GM12801 (cell line): ENCODE data around the gene CFAP91.

Experiments used
- TF ChIP-seq, protein P1 (sequence below): IDR thresholded peaks from one replicate; pipeline ENCODE4 v1.5.1; 2011; ENCODE audit warnings: control low read depth; ENCODE audit not compliant: insufficient read length; ENCODE audit errors: extremely low read depth

The CFAP91 gene

DNA sequence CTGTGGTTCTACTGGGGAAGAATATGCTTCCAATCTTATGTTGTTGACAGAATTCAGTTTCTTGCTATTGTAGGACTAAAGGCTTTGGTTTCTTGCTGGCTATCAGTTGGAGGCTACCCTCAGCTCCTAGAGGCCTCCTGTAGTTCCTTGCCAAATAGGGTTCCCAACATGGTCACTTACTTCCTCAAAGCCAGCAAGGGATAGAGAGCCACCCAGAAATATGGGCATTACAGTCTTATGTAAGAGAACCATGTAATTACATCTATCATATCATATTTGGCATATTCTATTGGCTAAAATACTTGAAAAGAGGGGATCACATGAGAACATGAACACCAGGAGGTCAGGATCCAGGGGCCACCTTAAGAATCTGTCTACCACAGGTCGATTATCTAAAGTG, 19.4 kb upstream of the CFAP91 start:
- TF ChIP-seq, protein P1, sequence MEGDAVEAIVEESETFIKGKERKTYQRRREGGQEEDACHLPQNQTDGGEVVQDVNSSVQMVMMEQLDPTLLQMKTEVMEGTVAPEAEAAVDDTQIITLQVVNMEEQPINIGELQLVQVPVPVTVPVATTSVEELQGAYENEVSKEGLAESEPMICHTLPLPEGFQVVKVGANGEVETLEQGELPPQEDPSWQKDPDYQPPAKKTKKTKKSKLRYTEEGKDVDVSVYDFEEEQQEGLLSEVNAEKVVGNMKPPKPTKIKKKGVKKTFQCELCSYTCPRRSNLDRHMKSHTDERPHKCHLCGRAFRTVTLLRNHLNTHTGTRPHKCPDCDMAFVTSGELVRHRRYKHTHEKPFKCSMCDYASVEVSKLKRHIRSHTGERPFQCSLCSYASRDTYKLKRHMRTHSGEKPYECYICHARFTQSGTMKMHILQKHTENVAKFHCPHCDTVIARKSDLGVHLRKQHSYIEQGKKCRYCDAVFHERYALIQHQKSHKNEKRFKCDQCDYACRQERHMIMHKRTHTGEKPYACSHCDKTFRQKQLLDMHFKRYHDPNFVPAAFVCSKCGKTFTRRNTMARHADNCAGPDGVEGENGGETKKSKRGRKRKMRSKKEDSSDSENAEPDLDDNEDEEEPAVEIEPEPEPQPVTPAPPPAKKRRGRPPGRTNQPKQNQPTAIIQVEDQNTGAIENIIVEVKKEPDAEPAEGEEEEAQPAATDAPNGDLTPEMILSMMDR, result no peak

DNA sequence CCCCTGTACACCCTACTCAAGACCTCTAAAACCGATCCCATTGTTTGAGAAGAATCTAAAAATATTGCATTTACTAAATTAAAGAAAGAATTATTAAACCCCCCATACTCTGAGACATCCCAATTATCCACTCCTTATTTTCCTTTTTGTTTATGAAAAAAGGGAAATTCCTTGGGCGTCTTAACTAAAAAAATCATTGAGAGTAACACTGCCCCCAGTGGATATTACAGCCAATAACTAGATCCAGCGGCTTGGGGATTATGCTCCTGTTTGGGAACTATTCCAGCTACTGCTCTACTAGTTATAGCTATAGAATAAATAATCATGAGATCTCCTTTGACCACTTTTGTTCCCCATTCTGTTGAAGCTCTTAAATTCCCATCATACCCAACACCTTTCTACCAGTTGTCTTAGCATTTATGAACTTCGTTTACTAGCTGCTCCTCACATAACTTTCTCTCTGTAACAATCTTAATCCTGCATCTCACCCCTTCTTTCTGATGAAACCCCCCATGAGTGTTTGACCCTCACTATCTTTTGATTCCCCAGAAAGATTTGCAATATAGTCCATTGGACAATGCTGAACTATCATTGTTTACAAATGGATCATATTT, 12.7 kb upstream of the CFAP91 start:
- TF ChIP-seq, protein P1, result no peak

GRCh38 chr3:119695480-119695879, 7.3 kb upstream of the CFAP91 start:
- TF ChIP-seq, protein P1, result no peak

DNA sequence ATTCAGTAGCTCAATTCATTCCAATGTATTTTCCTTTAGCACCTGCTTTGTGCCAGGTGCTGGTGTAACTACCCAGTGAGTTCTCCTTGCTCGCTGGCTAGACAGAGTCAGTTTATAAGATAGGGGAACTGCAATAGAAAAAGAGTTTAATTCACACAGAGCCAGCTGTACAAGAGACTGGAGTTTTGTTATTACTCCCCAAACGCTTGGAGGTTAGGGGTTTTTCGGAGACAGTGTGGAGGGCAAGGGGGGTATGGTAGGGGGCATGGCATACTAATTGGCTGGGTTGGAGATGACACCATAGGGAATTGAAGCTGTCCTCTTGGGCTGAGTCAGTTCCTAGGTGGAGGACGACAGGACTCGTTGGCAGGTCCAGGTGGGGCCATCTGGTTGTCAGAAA, 5.4 kb upstream of the CFAP91 start:
- TF ChIP-seq, protein P1, result no peak

DNA sequence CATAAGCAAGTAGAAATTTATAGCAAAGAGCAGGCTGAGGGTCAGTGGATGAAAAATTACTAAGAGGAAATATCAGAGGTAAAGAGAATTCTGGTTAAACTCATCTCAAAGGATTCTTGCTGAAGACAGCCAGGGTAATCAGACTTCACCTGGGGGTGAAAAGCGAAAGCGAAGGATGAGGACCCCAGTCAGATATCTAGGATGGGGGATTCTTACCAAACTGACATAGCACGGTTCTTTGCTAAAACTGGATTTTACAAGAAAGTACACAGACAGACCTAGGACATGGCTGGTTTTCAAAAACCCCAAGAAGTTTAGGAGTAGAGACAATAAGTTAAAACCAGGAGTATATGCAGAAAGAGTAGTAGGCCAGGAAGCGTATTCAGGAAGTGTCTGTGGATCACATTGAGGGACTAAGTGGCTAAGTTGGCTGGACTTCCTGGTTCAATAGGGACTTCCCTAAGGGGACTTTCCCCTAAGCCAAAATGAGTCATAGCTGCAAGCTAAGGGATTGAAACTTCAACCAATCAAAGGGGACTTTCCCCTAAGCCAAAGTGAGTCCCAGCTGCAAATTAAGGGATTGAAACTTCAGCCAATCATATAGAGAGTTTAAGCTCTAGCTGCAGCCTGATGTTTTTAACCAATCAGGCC, 2.4 kb upstream of the CFAP91 start:
- TF ChIP-seq, protein P1, result no peak

DNA sequence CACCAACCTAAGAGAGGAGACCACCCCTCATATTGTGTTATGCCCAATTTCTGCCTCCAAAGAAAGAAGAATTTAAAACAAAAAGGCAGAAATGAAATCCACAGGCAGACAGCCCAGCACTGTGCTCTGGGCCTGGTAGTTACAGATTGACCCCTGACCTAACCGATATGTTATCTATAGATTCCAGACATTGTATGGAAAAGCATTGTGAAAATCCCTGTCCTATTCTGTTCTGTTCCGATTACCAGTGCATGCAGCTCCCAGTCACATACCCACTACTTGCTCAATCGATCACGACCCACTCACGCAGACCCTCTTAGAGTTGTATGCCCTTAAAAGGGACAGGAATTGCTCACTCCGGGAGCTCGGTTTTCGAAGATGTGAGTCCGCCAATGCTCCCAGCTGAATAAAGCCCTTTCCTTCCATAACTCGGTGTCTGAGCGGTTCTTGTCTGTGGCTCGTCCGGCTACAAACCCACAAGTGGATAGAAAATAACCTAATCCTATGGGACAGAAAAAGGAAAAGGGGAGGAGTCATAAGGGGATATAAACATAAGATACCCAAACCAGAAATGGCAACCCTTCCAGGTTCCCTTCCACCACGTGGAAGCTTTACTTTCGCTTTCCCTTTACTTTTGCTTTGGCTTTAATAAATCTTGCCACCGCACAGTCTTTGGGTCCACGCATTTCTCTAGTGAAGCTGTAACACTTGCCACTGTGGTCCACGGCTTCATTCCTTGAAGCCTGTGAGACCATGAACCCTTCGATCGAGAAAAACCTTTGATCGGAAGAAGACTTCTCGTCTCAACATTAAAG, 1.7 kb upstream of the CFAP91 start:
- TF ChIP-seq, protein P1, result no peak

GRCh38 chr3:119703820-119704531, 1.2 kb downstream of the CFAP91 start:
- TF ChIP-seq, protein P1, result no peak
